GM12892 (cell line): ENCODE data around the gene ABCC2.

Source experiments
- POLR2A ChIP-seq: IDR thresholded peaks from 2 replicates; pipeline ENCODE4 v1.6.1; 2011; ENCODE audit warnings: low read depth, low read length, control low read depth
- POLR2AphosphoS5 ChIP-seq: IDR thresholded peaks from 2 replicates; pipeline ENCODE4 v1.6.1; 2011; ENCODE audit warnings: low read depth, low read length, control low read depth
- TAF1 ChIP-seq: IDR thresholded peaks from 2 replicates; pipeline ENCODE4 v1.6.1; 2011; ENCODE audit warnings: low read depth, mild to moderate bottlenecking, control low read depth, low read length, borderline replicate concordance

DNA sequence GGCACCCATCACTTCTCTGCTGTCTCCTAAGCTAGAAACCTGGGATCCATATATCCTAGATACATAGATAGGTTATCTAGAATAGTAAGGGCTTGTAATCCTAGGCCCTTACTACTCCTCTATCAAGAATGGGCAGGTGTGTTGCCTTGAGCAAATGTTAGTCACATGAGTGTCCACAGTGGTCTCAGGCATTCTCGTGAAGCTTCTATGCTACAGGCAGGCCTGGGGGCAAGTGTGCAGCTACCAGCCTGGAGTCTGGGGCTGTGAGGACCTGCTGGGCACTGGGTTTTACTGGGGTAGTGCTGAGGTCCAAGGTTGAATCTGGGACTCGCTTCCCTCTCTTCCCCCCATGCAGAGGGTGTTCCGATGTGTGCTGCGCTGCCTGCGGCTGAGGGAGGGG is 91.4 kb downstream of the ABCC2 start:
- TF ChIP-seq POLR2A, result no peak
- no peak for TF ChIP-seq TAF1
- no peak for TF ChIP-seq POLR2AphosphoS5
